Epithelial cell of esophagus (primary cell): ENCODE data around the gene FAM200B.

Source experiments
- DNase-seq: peaks from one replicate; pipeline ENCODE4 v3.0.0; 2010; ENCODE audit warnings: low read depth
- H3K4me3 ChIP-seq: 2 replicates; pipeline ENCODE4 v1.5.1; 2011; ENCODE audit warnings: mild to moderate bottlenecking, low read length, control low read depth
- TF ChIP-seq, protein P1 (sequence below): IDR thresholded peaks from 2 replicates; pipeline ENCODE4 v1.5.1; 2011; ENCODE audit warnings: low read depth, mild to moderate bottlenecking, low read length, control low read depth, inconsistent platforms; ENCODE audit not compliant: insufficient read depth; ENCODE audit errors: missing control alignments

FAM200B gene

DNA sequence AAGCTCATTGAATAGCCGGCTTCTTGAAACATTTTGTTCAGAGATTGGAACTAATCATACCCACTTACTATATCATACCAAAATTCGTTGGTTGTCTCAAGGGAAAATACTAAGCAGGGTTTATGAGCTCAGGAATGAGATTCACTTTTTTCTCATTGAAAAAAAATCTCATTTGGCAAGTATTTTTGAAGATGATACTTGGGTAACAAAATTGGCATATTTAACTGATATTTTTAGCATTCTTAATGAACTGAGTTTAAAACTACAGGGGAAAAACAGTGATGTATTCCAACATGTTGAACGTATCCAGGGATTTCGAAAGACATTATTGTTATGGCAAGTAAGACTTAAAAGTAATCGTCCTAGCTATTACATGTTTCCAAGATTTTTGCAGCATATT, 6.4 kb downstream of the FAM200B start:
- TF ChIP-seq, protein P1, sequence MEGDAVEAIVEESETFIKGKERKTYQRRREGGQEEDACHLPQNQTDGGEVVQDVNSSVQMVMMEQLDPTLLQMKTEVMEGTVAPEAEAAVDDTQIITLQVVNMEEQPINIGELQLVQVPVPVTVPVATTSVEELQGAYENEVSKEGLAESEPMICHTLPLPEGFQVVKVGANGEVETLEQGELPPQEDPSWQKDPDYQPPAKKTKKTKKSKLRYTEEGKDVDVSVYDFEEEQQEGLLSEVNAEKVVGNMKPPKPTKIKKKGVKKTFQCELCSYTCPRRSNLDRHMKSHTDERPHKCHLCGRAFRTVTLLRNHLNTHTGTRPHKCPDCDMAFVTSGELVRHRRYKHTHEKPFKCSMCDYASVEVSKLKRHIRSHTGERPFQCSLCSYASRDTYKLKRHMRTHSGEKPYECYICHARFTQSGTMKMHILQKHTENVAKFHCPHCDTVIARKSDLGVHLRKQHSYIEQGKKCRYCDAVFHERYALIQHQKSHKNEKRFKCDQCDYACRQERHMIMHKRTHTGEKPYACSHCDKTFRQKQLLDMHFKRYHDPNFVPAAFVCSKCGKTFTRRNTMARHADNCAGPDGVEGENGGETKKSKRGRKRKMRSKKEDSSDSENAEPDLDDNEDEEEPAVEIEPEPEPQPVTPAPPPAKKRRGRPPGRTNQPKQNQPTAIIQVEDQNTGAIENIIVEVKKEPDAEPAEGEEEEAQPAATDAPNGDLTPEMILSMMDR: no peak
- no peak overlapping the region for H3K4me3 ChIP-seq
- DNase-seq: no peak

DNA sequence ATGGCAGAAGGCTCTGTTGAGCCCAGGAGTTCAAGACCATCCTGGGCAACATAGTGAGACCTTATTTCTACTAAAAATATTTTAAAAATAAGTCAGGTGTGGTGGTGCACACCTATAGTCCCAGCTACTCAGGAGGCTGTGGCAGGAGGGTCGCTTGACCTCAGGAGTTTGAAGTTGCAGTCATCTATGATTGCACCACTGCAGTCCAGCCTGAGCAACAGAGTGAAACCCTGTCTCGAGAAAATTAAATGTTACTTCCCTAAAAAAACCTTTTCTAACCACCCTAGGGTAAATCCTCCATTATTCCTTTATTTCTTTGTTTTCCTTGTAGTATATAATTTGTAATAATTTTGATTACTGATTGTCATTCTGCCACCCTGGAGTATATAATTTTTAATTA, 7.9 kb downstream of the FAM200B start:
- TF ChIP-seq, protein P1: no peak
- DNase-seq: no peak
- no peak overlapping the region for H3K4me3 ChIP-seq

DNA sequence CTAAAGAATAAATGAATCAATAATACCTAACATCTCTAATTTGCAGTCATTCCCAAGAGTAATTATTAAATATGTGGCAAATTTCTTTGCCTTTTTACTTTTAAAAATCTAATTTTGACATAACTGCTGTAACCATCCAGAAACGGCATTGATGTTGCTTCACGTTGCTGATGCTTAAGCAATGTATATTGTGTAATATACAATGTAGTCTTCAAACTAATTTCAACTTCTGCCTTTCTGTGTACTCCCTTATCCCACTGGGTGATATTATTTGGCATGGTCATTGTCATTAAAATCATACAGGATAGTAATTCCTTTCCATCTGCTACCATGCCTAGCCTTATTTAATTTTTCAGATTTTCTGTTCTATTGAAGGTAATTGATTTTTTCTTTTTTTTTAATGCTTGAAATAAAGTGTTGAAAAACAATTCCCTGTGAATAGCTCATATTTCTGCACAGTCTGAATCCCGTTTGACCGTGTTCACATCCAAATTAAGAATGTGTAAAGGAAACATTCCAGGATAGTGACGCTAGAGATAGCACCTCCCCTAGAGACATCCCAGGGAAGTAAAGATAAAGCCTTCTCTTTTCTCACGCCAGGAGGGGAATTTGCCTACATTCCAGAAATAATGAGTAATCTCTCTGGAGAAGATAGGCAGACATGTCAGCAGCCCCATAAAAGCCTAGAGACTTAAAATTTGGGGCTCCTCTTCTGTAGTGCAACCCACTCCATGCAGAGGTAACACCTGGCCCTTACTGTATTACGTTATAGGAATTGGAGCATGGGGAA, 8.6 kb downstream of the FAM200B start:
- TF ChIP-seq, protein P1: no peak
- H3K4me3 ChIP-seq: no peak overlapping the region
- DNase-seq: peak; percentile 90

DNA sequence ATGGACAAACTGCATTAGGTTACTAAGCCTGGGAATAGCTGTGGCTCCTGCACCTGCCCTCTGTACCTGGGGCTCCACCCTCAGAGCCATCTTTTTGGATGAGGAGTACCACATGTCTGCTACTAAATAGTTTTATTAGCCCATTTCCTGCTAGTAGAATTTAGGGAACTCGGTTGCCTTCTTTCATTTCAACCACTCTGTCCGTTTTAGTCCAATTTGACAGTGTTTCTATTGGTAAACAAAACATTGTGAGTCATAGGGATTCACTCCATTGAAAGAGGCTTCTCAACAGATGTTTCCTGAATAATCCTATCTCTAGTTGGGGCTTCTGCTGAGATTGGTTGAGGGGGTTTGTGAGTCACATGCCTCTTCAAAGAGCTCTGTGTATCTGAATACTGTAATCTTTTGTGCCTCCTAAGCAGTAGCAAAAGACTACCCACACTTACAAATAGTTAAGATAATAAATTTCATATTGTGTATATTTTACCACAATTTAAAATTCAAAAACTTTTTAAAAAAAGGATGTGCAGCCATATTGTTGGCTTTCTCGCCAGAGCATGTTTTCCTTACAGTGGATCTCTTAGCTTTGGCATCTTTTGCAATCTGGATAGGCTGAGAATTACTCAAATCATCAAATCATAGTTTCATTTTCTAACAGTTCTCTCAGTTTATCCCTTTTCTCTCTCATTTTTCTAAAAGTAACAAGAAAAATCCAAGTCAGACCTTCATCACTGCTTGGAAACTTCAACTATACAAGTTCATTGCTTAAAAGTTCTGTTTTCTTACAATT, 9.9 kb downstream of the FAM200B start:
- TF ChIP-seq, protein P1: no peak
- peak; percentile 58 for DNase-seq

GRCh38 chr4:15692602-15693001, 11.0 kb downstream of the FAM200B start:
- no peak for DNase-seq
- TF ChIP-seq, protein P1: no peak

More for the DNA sequence above, 9.9 kb downstream of the FAM200B start:
- no peak overlapping the region for H3K4me3 ChIP-seq

DNA sequence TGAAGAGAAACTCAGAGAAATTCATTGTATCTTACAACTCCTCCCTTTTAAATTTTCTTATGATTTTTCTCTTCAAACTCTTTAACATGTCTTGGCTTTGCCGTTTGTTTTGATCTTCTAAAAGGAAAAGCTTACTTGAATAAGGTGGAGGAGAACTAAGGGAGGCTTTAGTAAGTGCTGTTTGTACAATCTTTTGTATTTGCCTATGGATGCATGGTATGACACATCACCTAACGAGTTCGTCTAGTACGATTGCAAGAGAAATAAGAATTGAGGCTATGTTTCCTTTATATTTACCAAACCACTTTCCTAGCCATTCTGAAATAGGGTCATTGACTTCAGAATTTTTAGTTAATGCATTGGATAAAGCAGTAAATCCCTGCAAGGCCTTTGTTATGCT, 12.8 kb downstream of the FAM200B start:
- TF ChIP-seq, protein P1: no peak
- peak; percentile 91 for DNase-seq
- H3K4me3 ChIP-seq: no peak overlapping the region

More at GRCh38 chr4:15692602-15693001, 11.0 kb downstream of the FAM200B start:
- H3K4me3 ChIP-seq: no peak overlapping the region
